Stimulated activated CD8-positive, alpha-beta memory T cell treated with anti-CD3 and anti-CD28 coated beads, Interleukin-4, amount 100 ng/mL, for 4 hours (primary cell): ENCODE data around the gene SHROOM3.
"Not testable (repeated sequence)": the region's sequence is repeated elsewhere in the genome, so short reads cannot be mapped to it uniquely, and the experiment has no call there.

Experiments used
- DNase-seq, 2 donors: peaks; one replicate each; pipeline ENCODE4 v3.0.0-alpha.2; 2020; ENCODE audit warnings: low read depth in 2 of 2, low spot score in 1 of 2

SHROOM3 gene

DNA sequence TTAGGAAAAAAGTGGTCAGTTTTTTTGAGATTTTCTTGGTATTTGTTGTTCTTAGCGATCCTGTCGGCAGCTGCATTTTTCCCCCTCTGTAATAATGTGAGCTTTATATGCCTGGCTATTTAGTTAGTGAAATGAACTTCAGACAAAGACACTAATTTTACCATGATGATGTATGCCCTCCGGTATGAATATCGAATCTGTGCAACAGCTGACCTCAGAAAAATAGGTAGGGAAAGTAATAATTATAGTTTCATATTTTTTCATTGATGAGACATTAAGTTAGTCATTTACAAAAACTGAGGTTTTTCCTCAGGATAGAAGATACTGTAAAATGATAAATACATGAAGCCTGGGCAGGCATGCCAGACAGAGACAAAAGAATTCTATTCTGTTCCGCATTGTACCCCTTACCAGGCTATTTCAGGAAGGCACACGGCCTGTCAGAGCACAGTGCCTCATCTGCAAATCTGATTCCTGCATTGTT, 155.8 kb downstream of the SHROOM3 start:
- DNase-seq: no peak

DNA sequence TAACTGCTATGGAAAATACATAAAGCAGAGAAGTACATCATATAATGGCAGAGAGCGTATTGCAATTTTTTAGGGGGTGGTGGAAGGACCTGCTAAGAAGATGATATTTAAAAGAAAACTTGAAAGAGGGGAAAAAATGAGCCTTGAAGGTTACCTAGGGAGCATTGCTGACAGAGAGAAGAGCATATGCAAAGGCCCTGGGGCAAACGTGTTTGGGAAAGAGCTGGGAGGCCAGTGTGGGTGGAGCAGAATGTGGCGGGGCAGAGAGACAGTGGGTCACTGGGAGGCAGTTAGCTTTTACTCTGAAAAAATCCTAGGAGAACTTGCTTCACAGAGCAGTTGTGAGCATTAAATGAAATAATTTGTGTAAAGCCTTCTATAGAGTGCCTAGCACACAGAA, 157.0 kb downstream of the SHROOM3 start:
- DNase-seq: no peak

DNA sequence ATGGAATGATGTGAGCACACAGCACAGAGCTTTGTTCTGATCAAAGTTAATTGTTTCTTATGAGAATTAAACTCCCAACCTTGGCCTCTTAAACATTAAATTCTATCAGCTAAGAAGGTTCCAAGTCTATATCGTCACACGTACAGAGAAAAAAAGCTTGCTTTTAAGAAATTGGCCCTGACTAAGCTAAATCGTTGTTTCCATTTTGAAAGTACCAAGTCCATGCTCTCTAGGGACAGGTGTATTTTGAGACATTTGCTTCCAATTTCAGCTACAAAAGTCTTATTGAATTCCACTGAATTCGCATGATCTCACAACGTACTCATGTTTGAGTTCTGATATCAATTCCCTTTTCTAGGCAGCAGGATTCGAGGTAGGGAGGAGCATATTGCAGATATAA, 157.4 kb downstream of the SHROOM3 start:
- no peak for DNase-seq

DNA sequence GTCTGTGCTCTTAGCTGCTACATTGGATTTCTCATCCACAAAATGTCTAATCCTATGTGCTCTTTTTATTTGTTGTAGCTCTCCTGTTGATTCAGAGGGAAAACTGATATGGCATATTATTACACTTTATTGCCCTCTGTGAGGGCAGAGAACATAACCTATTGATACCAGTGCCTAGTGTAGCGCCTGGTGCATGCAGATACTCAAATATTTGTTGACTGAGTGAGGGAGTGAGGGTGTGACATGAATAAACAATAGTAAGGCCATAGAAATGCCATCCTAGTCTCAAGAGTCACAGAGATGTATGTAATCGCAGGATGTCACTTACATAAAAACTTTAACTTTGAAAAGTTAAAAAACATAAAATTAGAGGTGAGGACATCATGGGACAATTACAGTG, 159.1 kb downstream of the SHROOM3 start:
- no peak for DNase-seq

DNA sequence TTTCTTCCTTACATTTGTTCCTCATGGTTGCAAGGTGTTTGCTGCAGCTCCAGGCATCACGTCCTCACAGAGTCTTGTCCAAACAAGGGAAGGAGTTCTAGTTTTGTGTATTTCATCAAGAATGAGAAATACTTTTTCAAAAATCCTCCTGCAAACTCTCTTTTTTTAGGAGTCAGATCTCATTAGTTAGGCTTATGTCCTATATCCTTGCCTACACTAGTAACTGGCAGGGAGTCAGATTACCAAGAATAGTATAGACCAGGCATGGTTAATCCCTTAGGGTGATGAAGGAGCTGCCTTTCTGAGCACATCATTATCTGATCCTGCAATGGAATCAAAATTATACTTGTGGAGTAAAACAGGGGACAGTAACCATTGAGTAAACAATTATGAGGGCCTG, 160.4 kb downstream of the SHROOM3 start:
- no peak for DNase-seq

DNA sequence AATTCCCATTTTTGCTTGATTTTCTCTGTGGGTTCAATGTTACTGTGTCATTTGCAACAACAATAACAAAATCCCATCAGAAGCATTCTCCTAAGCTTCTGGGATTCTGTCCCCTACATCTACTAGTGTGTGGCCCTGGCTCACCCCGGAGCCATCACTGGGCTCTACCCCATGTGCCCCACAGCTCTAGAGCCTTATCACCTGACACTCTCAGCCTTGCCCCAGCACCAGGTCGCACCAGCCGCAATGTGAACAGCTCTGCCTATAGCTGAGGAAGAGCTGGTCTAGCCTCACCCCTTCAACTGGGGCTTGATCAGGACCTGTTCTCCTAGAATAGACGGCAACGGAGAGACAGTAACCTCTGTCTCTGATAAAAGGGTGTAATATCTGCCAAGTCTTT, 161.7 kb downstream of the SHROOM3 start:
- DNase-seq: no peak

DNA sequence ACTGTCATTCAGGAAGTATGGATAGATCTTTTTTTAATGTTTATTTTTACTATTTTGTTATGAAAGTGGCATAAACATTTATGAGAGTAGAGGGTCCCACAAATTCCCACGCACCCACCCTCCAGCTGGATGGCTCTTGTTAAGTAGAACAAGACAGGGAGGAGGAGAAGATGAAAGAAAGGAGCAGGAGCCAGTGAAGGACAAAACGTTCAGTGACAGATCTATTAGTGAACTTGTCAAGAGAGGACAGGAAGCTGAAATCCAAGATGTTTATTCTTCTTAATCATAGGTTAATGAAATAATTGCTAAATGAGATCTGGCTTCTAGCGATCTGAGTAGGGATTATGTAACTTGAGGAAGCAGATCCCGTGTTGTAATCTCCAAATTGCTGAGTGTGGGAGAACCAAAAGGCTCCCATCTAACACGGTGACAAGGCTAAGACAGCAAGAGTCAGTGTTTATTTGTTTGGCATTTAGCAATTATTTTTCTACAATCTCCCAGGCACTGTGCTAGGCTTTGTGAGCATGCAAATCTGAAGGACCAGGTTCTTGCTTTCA, 162.5 kb downstream of the SHROOM3 start:
- no peak for DNase-seq

DNA sequence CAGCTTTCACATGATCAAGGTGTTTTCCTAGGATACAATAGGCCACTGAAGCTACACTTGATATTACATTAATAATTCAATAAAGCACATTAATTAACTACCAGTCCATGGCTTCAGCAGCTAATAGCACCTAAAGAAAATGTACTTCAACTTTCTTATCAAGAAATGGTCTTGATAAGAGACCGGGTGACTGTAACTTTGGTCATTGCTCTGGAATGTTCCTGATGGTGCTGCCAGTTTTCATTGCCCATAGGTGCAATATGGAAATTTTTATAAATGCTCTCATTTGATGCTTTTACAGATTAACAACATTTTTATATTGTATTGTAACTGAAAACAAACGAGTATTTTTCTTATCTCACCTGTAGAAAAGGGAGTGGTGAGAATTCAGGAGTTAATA, 165.4 kb downstream of the SHROOM3 start:
- no peak for DNase-seq

DNA sequence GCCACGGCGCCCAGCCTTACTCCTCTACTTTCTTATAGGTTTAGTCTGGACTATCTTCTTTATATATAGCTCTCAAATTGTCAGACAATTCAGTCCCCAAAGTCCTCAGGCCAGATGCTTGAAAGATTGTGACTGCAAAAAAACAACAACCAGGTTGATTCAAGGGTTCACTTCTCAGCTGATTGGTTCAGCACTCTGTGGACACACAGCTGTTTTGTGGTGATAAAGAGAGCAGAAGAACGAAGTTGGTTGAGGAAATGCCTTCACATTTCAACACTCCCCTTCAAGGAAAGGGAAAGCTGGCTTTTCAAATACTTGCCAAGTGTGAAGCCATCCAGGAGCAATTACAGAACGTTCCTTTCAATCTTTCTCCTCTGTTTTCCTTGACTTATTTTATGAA, 166.8 kb downstream of the SHROOM3 start:
- no peak for DNase-seq

DNA sequence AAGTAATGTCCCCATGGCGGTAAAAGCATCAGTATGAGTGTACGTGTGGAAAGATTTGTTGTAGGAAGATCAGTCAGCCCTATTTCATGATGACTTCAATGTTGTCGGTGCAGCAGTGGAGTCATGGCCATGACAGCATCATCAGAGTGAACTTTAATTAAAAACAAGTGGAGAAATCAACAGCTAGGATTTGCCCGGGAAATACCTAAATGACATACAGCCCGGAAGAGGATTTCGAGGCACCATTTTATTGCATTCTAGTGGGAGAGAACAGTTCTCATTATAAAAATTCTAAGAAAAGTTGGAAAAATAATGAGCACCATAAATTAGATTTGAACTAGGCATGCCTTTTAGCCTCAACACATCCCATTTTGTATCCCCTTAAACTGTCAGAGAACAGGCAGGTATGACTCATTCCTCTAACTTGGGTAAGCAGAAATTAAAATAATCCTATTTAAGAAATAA, 170.1 kb downstream of the SHROOM3 start:
- no peak for DNase-seq

DNA sequence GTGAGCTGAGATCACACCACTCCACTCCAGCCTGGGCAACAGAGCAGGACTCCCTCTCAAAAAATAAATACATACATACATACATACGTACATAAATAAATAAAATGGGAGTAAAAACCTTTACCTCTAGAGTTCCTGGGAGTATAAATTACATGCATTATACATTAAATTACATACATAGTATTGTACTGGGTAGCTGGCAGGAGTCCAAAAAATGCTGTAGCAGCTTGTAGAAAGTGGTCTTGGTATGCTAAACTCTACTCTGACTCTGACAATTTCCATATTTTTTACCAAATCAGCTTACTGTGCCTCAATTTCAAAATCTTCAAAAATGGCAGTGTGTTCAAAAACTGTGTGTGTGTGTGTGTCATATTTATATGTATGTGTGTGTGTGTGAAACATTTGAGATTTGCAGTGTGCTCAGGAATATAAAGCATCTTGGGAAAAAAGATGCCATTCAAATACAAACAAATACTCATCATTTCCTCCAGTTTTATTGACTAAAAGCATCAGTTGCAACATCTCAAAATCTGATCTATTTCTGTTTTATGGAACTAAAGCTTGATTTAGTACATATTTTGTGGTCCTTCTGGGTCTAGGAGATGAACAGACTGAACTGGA, 171.7 kb downstream of the SHROOM3 start:
- no peak for DNase-seq

DNA sequence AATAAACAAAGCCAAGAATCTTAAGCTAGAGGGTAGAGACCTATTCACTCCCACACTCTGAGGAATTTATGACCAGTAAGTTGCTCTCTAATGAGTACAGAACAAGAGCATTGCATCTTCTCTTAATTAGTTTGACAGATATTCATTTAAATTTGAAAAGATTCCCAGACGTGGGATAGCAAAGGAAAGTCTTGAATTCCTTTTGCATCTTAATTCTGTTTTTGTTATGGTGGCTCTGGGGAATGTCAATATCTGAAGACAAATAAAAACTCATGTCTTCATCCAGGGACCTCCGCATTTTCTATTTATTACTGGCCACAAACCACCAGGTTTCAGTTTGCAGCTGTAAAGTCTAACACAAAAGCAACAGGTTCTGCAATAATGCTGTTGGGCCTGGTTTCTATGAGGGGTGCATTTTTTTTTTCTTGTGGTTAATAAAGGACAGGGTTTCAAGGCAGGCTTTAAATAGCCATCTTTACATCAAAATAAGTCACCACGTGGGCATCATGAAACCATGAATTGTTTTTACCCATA, 172.3 kb downstream of the SHROOM3 start:
- DNase-seq: no peak

DNA sequence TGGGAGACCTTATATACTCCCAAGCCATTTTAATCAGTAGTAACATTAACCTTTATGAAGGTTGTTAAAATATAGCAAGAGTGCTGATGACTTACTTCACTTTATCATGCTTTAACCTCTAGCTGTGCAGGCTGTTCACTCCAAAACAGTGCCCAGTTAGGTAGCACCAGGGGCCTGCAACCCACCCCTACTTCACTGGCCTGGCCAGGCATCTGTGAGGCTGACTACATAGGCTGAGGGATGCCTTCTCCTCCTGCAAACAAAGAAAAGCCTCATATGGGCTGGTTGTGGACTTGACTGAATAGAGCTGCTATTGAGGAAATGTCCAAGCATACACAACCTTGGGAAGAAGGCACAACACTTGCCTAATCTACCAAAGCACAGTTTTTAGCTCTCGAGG, 172.8 kb downstream of the SHROOM3 start:
- no peak for DNase-seq

DNA sequence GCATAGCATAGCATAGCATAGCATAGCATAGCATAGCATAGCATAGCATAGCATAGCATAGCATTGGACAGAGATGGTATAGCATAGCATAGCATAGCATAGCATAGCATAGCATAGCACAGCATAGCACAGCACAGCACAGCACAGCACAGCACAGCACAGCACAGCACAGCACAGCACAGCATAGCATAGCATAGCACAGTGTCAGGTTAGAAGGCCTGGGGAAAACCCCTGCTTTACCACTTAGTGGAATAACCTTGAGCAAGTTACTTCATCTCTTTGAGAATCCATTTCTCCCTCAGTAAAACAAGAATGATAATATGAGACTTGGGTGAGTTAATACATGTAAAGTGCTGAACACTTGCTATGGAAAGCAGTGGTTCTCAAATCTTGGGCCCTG, 173.5 kb downstream of the SHROOM3 start:
- not testable (repeated sequence) for DNase-seq

DNA sequence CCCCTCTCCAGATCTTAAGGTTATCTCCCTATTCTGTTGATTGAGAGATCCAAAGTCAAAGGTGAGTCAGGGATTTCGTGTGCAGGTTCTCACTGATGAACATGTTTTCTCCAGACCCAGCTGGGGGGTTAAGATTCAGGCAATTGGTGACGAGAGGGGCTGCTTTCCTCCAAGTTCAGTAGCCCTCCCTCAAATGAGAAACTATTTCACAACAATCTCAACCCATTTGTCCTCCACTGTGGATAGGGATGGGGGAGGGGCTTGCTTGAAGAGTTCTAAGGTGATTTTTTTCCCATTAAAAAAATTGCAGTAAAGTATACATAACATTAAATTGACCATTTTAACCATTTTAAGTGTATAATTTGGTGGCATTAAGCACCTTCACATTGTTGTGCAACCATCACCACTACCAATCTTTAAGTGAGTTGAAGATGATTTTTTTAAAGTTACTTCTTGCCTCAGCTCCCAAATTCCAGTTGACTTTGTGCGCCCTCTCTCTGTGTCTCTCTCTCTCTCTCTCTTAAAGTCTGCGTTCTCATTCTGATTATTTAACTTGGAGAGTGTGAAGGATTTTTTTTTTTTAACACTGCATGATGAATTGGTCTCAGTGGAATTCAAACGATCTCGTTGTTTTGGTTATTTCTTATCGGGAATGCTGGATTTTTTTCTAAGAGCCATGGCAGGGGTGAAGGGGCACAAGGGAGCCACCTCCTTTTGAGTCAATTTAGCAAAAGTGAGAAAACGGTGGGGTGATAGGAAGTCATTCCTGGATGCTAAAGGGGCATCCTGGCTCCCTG, 175.9 kb downstream of the SHROOM3 start:
- DNase-seq: no peak

DNA sequence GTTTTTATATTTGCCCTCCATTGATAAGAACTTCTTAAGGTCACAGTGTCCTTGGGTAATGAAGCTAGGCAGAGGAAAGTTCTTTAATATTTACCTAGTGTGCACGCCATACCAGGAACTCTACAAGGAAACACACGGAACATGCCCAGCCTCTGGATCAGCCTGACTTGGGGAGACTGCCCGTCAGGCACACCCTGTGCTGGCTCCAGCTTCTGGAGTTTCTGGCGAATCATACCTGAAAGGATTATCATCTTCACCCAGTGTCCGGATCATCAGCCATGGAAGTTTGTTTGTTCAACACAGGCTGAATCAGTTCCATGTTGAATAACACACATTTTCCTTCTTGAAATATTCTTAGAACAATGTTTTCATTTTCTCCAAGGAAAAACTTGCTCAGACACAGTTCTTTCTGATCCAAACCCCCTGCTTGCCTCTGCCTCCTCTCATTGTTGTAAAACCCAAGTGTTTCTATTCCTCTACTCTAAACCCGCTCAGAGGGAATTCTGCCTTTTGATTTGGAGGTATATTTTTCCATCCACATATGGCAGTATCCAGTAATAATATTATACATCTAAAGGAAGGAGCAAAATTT, 176.7 kb downstream of the SHROOM3 start:
- no peak for DNase-seq

DNA sequence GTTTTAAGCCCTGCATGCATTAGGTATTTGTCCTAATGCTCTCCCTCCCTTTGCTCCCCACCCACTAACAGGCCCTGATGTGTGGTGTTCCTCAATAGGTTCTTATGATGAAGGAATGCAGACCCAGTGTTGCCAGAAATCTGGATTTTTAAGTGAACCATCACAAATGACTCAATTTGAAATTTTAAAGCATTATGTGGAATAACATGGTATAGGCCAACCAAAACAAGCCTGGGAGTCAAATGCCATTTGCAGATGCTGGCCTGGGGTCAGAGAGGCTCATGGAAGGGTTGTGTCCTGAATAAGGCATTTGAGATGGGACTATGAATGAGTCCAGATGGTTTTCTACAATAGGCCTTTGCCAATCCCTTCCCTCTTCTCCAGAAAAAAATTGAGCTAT, 179.6 kb downstream of the SHROOM3 start:
- no peak for DNase-seq

DNA sequence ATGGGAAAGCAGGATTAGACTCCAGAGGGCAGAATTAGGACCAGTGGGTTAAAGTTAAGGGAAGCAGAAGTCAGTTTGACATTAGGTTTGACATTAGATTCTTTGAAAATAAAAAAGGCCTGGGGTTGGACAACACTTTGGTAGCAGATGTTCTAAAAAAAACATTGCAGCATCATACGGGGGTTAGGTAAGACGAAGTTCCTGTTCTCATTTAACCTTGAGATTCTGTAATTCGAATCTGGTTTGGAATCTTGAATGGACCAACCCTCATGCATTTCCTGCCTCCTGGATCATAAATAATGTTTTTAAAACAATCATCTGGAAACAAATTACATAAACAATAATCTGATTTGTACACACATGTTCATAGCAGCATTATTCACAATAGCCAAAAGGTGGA, 181.0 kb downstream of the SHROOM3 start:
- DNase-seq: no peak

DNA sequence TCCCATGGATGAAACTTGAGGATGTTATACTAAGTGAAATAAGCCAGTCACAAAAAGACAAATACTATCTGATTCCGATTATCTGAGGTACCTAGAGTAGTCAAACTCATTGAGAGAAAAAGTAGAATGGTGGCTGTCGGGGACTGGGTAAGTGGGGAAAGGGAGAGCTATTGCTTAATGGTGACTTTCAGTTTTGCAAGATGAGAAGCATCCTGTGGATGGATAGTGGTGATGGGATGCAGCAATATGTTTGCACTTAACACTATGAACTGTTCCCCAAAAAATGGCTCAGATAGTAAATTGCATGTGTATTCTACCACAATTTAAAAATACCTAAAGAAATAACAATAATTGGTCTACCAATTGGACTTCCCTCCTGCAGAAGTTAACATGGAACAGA, 181.5 kb downstream of the SHROOM3 start:
- DNase-seq: no peak

DNA sequence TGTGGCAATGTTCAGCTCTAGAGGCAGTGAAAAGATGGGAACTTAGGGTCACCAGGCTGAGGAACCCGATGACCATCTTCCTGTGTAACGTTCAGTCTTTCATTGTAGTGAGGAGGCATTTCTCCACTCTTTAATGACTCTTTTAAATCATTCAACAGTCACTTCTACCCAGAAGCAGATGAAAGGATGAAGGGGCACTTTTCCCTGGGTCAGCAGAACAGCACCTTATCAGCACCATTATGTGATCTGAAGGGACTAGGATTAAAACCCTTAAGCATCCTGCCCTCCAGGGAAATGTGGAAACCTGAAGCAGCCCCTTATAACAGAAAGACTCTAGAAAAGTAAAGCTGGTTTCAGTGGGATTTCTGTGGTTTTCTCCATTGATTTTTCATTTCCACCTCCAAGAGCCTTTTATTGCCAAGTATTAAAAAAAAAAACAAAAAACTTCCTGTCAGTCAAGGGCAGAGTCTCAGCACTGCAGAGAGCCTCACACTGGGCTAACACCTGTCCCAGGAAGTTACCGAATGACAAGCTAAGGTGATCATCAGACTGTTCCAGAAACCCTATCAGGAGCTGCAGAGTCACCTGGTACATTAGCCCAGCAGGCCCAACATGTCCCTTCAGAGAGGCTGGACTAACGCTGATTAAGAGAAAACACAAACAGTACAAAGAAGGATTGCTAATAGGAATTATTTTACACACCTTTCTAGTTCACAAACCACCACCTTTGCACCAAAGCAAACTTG, 185.9 kb downstream of the SHROOM3 start:
- DNase-seq: no peak

DNA sequence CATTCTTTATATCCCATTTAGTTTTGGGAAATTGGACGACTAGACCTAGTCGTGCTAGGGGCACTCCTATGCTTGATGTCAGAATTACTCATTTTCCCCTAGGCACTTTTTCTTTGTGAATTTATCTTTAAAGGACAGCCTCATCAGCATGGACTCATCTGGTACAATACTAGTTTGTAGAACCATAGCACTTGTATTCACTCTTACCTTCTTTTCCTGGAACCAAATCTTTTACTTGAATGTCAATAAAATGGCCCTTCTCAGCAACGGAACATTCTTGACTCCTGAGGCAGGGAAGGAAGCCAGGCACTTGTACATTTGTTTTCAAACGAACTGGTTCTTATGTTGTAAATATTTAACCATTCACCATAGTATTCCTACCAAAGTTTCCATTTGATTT, 187.1 kb downstream of the SHROOM3 start:
- no peak for DNase-seq
